ENCODE results near the gene SLCO3A1. TPM values are rescaled to one million over a fixed set of nuclear protein-coding genes. Genes with fewer than 3 reads are reported as not detected.

SLCO3A1 gene
- total and polyA plus RNA-seq, 12 donors = 33.9 to 57.2 (median 46.4) TPM

DNA sequence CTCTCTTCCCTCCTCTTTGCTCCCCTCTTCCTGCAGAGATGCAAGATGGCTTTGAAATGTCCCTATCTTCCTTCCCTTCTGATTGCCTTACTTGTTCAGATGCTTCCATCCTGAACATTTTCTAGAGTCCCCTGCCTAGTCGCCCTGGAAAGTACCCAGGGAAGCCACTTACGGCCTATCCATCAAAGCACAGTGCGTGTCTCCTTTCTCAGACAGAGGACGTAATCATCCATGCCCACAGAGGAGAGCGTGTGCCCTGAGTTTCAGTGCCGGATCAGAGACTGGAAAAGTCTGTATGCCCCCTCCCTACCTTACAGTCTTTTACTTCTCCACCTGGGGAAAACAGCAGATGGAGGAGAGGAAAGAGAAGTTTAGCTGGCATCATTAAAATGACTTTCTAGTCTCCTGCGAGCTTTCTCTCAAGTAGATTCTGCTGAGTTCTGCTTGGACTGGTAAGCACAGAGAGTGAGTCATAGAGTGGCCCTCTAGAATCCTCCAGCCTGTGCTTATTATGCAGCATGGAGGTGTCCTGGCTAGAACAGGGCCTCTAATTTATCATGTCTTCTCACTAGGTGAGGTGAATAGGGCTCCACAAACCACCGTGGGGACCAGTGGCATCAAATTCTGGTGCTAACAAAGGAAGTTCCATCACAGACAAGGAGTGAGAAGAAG lies 114.6 kb downstream of the SLCO3A1 start:
- intact Hi-C loops (cut with DNase I) = loop anchor here in 2 of 10 donors (5.0 to 10.0 kb wide), 2 partner anchors 57 to 59 kb away; no protein-coding TSS in a partner anchor
- H3K9me3 ChIP-seq = no peaks in the 10 kb centered on the region
- ATAC-seq (peak in 2 of 8 donors; percentile 18 to 51), DNase-seq (no peak)
- WGBS, 2 donors = 66 to 73% methylated on average over 8 of the region's 8 CpGs
- no peaks in the 10 kb centered on the region for H3K36me3 ChIP-seq
- peak overlapping the region in 3 of 10 donors; percentile 0 to 83 (median 18) for H3K27ac ChIP-seq
- TF ChIP-seq, protein P1, sequence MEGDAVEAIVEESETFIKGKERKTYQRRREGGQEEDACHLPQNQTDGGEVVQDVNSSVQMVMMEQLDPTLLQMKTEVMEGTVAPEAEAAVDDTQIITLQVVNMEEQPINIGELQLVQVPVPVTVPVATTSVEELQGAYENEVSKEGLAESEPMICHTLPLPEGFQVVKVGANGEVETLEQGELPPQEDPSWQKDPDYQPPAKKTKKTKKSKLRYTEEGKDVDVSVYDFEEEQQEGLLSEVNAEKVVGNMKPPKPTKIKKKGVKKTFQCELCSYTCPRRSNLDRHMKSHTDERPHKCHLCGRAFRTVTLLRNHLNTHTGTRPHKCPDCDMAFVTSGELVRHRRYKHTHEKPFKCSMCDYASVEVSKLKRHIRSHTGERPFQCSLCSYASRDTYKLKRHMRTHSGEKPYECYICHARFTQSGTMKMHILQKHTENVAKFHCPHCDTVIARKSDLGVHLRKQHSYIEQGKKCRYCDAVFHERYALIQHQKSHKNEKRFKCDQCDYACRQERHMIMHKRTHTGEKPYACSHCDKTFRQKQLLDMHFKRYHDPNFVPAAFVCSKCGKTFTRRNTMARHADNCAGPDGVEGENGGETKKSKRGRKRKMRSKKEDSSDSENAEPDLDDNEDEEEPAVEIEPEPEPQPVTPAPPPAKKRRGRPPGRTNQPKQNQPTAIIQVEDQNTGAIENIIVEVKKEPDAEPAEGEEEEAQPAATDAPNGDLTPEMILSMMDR (IDR thresholded peaks at IDR 0.05) = no peak
- peaks cover 25 to 85% (median 61%) of the 10 kb centered on the region in 9 donors for H3K4me1 ChIP-seq
- H3K27me3 ChIP-seq = no peaks in the 10 kb centered on the region
- H3K4me3 ChIP-seq = no peak overlapping the region

DNA sequence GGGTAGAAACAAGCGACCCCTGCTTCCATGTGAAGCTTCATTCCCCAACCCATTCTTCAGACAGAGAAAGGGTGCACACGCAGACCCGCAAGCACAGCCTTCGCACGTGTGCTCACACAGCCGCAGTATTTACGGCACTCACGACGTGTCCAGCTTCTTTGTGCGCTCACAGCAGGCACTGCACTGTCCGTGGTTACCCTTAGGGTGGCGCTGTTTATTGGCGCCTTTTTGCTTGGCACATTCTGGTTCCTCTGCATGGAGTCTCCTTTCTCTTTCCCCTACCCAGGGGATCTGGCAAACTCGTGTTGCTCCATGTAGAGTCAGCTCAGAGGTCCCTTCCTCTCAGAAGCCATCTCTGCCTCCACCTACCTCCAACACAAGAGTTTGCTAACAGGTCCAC lies 115.1 kb downstream of the SLCO3A1 start:
- intact Hi-C loops (cut with DNase I) = loop anchor here in 2 of 10 donors (5.0 to 10.0 kb wide), 2 partner anchors 56 to 59 kb away; no protein-coding TSS in a partner anchor
- no peaks in the 10 kb centered on the region for H3K27me3 ChIP-seq
- TF ChIP-seq, protein P1 (IDR thresholded peaks at IDR 0.05) = peak in 1 of 9 donors; percentile 17
- ATAC-seq (no peak), DNase-seq (no peak)
- no peak overlapping the region for H3K4me3 ChIP-seq
- peaks cover 27 to 90% (median 65%) of the 10 kb centered on the region in 9 donors for H3K4me1 ChIP-seq
- H3K36me3 ChIP-seq = no peaks in the 10 kb centered on the region
- H3K27ac ChIP-seq = peak overlapping the region in 1 of 10 donors; percentile 83
- 93% methylated on average over 14 of the region's 14 CpGs for WGBS, 2 donors
- H3K9me3 ChIP-seq = no peaks in the 10 kb centered on the region

DNA sequence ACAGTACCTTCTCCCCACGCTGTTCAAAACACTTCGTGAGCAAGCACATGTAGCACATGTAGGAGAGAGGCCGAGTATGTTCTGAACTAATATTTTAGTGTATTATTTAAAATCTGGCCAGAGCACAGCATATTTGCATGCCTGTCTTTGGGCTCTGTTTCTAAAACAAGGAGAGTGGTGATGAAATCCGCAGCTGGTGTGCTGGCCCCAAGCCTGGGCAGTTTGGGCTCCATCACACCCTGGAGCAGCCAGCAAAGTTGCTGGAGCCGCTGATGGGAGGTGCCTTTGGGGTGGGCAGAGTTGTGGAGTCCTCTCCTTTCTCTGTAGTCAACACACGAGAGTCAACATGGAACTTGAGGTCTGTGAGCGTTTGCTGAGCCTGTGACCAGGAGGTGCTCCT lies 116.6 kb downstream of the SLCO3A1 start:
- DNase-seq (peak; percentile 68 to 81), ATAC-seq (peak; percentile 75 to 87 (median 79))
- peak overlapping the region in 9 of 10 donors; percentile 33 to 83 (median 44) for H3K27ac ChIP-seq
- 25 to 30% methylated on average over 7 of the region's 7 CpGs for WGBS, 2 donors
- intact Hi-C loops (cut with DNase I) = loop anchor here in 6 of 10 donors (5.0 to 10.0 kb wide), 6 partner anchors 42 to 118 kb away; partner anchors contain the start of gene SLCO3A1 (in 5 of the 6)
- no peaks in the 10 kb centered on the region for H3K9me3 ChIP-seq
- H3K4me1 ChIP-seq = peaks cover 32 to 91% (median 74%) of the 10 kb centered on the region in 9 donors
- H3K27me3 ChIP-seq = no peaks in the 10 kb centered on the region
- H3K36me3 ChIP-seq = no peaks in the 10 kb centered on the region
- H3K4me3 ChIP-seq = no peak overlapping the region
- TF ChIP-seq, protein P1 (IDR thresholded peaks at IDR 0.05) = no peak

DNA sequence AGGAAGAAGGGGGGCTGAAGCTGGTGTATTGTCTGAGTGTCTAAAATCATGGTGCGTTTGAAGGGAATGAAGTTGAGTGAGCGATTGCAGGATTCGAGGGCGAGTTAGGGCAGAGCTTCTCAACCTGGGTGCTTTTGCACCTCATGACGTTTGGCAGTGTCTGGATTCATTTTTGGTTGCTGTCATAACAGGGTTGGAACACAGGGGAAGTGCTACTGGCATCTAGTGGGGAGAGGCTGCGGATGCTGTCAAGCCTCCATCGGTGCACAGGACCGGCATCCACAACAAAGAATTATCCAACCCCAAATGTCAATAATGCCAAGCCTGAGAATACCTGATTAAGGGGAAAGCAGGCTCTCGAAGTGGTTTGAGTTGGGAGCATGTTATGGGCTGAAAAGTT lies 120.0 kb downstream of the SLCO3A1 start:
- Histone ChIP-seq H3K27ac (peak overlapping the region in 1 of 10 donors; percentile 6), H3K4me3 (no peak overlapping the region), H3K4me1 (peaks cover 20 to 74% (median 56%) of the 10 kb centered on the region in 9 donors), H3K27me3 (no peaks in the 10 kb centered on the region), H3K36me3 (no peaks in the 10 kb centered on the region), H3K9me3 (no peaks in the 10 kb centered on the region)
- peak in 4 of 8 donors; percentile 26 to 42 (median 38) for ATAC-seq
- DNase-seq = peak in 1 of 2 donors; percentile 47
- TF ChIP-seq, protein P1 (IDR thresholded peaks at IDR 0.05) = peak in 7 of 9 donors; percentile 32 to 62 (median 35)
- 32 to 46% methylated on average over 9 of the region's 9 CpGs for whole genome bisulfite sequencing, 2 donors
- intact Hi-C loops (cut with DNase I) = loop anchor here in 6 of 10 donors (5.0 to 10.0 kb wide), 6 partner anchors 39 to 121 kb away; partner anchors contain the start of gene SLCO3A1 (in 5 of the 6)

All from heart right ventricle (tissue), 16 donors.